H9 (cell line): ENCODE results near the gene UBE2L6. TPM values are rescaled to one million over a fixed set of nuclear protein-coding genes. Genes with fewer than 3 reads are reported as not detected.

Experiments
- DNase-seq: peaks from one replicate; pipeline ENCODE4 v3.0.0-alpha.2; 2017
- H2AFZ ChIP-seq: one replicate; pipeline ENCODE4 v1.6.1; 2013; ENCODE audit warnings: mild to moderate bottlenecking, low read length, control low read depth, moderate library complexity
- H2AK5ac ChIP-seq: 2 replicates; pipeline ENCODE4 v1.6.1; 2013; ENCODE audit warnings: low read length, control low read depth, mixed read lengths; ENCODE audit not compliant: insufficient read length
- H2BK120ac ChIP-seq: one replicate; pipeline ENCODE4 v1.6.1; 2013; ENCODE audit warnings: low read depth, mild to moderate bottlenecking, low read length, control low read depth, inconsistent platforms; ENCODE audit not compliant: poor library complexity, severe bottlenecking
- H2BK12ac ChIP-seq: 2 replicates; pipeline ENCODE4 v1.6.1; 2013; ENCODE audit warnings: low read length, control low read depth, mixed read lengths, low read depth; ENCODE audit not compliant: insufficient read length
- H2BK15ac ChIP-seq: 2 replicates; pipeline ENCODE4 v1.6.1; 2013; ENCODE audit warnings: low read depth, low read length, control low read depth
- H2BK20ac ChIP-seq: one replicate; pipeline ENCODE4 v1.6.1; 2013; ENCODE audit warnings: low read depth, mild to moderate bottlenecking, low read length, control low read depth, inconsistent platforms; ENCODE audit not compliant: poor library complexity, severe bottlenecking
- H2BK5ac ChIP-seq: 2 replicates; pipeline ENCODE4 v1.6.1; 2013; ENCODE audit warnings: low read length, control low read depth, mixed read lengths; ENCODE audit not compliant: insufficient read length
- H3K14ac ChIP-seq: 2 replicates; pipeline ENCODE4 v1.6.1; 2013; ENCODE audit warnings: low read length, control low read depth; ENCODE audit not compliant: insufficient read depth
- H3K18ac ChIP-seq: 2 replicates; pipeline ENCODE4 v1.6.1; 2013; ENCODE audit warnings: low read depth, mild to moderate bottlenecking, mixed read lengths, low read length, control low read depth; ENCODE audit not compliant: insufficient read length
- H3K23ac ChIP-seq: 2 replicates; pipeline ENCODE4 v1.6.1; 2013; ENCODE audit warnings: low read length, control low read depth, mixed read lengths, low read depth; ENCODE audit not compliant: insufficient read length
- H3K23me2 ChIP-seq: 2 replicates; pipeline ENCODE4 v1.6.1; 2013; ENCODE audit warnings: low read depth, mild to moderate bottlenecking, mixed read lengths, low read length, control low read depth; ENCODE audit not compliant: insufficient read length, poor library complexity, severe bottlenecking
- H3K27ac ChIP-seq: 2 replicates; pipeline ENCODE4 v1.5.1; 2013; ENCODE audit warnings: low read length, control low read depth, mixed read lengths, low read depth; ENCODE audit not compliant: insufficient read length
- H3K27me3 ChIP-seq: 2 replicates; pipeline ENCODE4 v1.6.1; 2013; ENCODE audit warnings: low read length, control low read depth, inconsistent platforms; ENCODE audit not compliant: insufficient read depth
- H3K4ac ChIP-seq: 2 replicates; pipeline ENCODE4 v1.6.1; 2013; ENCODE audit warnings: low read depth, mild to moderate bottlenecking, control low read depth, inconsistent platforms, low read length, moderate library complexity
- H3K4me1 ChIP-seq: 2 replicates; pipeline ENCODE4 v1.6.1; 2013; ENCODE audit warnings: low read length, control low read depth, inconsistent platforms; ENCODE audit not compliant: insufficient read depth
- H3K4me2 ChIP-seq: 2 replicates; pipeline ENCODE4 v1.6.1; 2013; ENCODE audit warnings: low read length, control low read depth, mixed read lengths; ENCODE audit not compliant: insufficient read length, insufficient read depth
- H3K56ac ChIP-seq: 2 replicates; pipeline ENCODE4 v1.6.1; 2013; ENCODE audit warnings: low read depth, mild to moderate bottlenecking, mixed read lengths, low read length, control low read depth; ENCODE audit not compliant: insufficient read length
- H3K79me1 ChIP-seq: 2 replicates; pipeline ENCODE4 v1.6.1; 2013; ENCODE audit warnings: low read depth, mild to moderate bottlenecking, moderate library complexity, low read length, control low read depth, inconsistent platforms; ENCODE audit not compliant: insufficient read depth, poor library complexity, severe bottlenecking
- H3K79me2 ChIP-seq: 2 replicates; pipeline ENCODE4 v1.6.1; 2013; ENCODE audit warnings: low read length, control low read depth, inconsistent platforms; ENCODE audit not compliant: insufficient read depth
- H3K9ac ChIP-seq: 2 replicates; pipeline ENCODE4 v1.6.1; 2013; ENCODE audit warnings: low read length, control low read depth, mixed read lengths; ENCODE audit not compliant: insufficient read length; ENCODE audit errors: extremely low read depth
- H3K9me3 ChIP-seq: one replicate; pipeline ENCODE4 v1.6.1; 2013; ENCODE audit warnings: low read depth, low read length, inconsistent platforms; ENCODE audit not compliant: control insufficient read depth
- H3T11ph ChIP-seq: one replicate; pipeline ENCODE4 v1.6.1; 2013; ENCODE audit warnings: mild to moderate bottlenecking, low read length, control low read depth, inconsistent platforms
- H4K20me1 ChIP-seq: one replicate; pipeline ENCODE4 v1.6.1; 2013; ENCODE audit not compliant: control insufficient read depth, insufficient read length, insufficient read depth
- H4K5ac ChIP-seq: 2 replicates; pipeline ENCODE4 v1.6.1; 2013; ENCODE audit warnings: low read depth, mild to moderate bottlenecking, mixed read lengths, low read length, control low read depth; ENCODE audit not compliant: insufficient read length
- H4K8ac ChIP-seq: replicated peaks from 2 replicates; pipeline ENCODE4 v1.6.1; 2013; ENCODE audit warnings: low read length, control low read depth, mixed read lengths, low read depth; ENCODE audit not compliant: insufficient read length
- H4K91ac ChIP-seq: 2 replicates; pipeline ENCODE4 v1.6.1; 2013; ENCODE audit warnings: low read depth, mild to moderate bottlenecking, moderate library complexity, mixed read lengths, low read length, control low read depth; ENCODE audit not compliant: insufficient read length
- H3K27ac Mint-ChIP-seq, 3 experiments: 2 replicates in 2 of 3; 3 replicates in 1 of 3; pipeline ENCODE4 v1.8.0; 2020 to 2021; ENCODE audit warnings: mixed read lengths in 3 of 3, mild to moderate bottlenecking in 1 of 3, moderate library complexity in 1 of 3
- H3K27me3 Mint-ChIP-seq: 2 replicates; pipeline ENCODE4 v1.8.0; 2021; ENCODE audit warnings: low read depth, mild to moderate bottlenecking, moderate library complexity, mixed read lengths
- H3K36me3 Mint-ChIP-seq, 3 experiments: 2 replicates in 2 of 3; 3 replicates in 1 of 3; pipeline ENCODE4 v1.8.0; 2020 to 2021; ENCODE audit warnings: low read depth in 3 of 3, mixed read lengths in 3 of 3; ENCODE audit not compliant: insufficient read depth in 1 of 3
- H3K4me1 Mint-ChIP-seq, 2 experiments: 2 replicates each; pipeline ENCODE4 v1.8.0; 2020; ENCODE audit warnings: mixed read lengths in 2 of 2
- H3K4me3 Mint-ChIP-seq, 2 experiments: 2 replicates in 1 of 2; 3 replicates in 1 of 2; pipeline ENCODE4 v1.8.0; 2020 to 2021; ENCODE audit warnings: mild to moderate bottlenecking in 2 of 2, mixed read lengths in 2 of 2, moderate library complexity in 1 of 2
- H3K9me3 Mint-ChIP-seq, 2 experiments: 2 replicates in 1 of 2; 3 replicates in 1 of 2; pipeline ENCODE4 v1.8.0; 2020; ENCODE audit warnings: mild to moderate bottlenecking in 2 of 2, mixed read lengths in 2 of 2, moderate library complexity in 1 of 2
- WGBS: extraction: QIAGEN DNeasy Blood & Tissue Kit; methylation state at CpG from one replicate; pipeline ENCODE4 v1.1.7; 2013; ENCODE audit warnings: missing lambda C conversion rate, low lambda C conversion rate, mixed read lengths; ENCODE audit not compliant: insufficient read length; ENCODE audit errors: extremely low coverage; 5-methylcytosine and 5-hydroxymethylcytosine counted together
- total RNA-seq: library from RNA; stranded (reverse); gene quantifications from 2 replicates; pipeline ENCODE4 v1.2.1, GENCODE V29; 2021
- TF ChIP-seq, protein P1 (sequence below): fragments of 200-600 bp; sonication (generic); conservative IDR thresholded peaks from 3 replicates; pipeline ENCODE4 v1.8.0; 2021; ENCODE audit warnings: antibody characterized with exemption, mild to moderate bottlenecking

The UBE2L6 gene
- total RNA-seq, 1 experiment from 2014 or later: 38.9 TPM

DNA sequence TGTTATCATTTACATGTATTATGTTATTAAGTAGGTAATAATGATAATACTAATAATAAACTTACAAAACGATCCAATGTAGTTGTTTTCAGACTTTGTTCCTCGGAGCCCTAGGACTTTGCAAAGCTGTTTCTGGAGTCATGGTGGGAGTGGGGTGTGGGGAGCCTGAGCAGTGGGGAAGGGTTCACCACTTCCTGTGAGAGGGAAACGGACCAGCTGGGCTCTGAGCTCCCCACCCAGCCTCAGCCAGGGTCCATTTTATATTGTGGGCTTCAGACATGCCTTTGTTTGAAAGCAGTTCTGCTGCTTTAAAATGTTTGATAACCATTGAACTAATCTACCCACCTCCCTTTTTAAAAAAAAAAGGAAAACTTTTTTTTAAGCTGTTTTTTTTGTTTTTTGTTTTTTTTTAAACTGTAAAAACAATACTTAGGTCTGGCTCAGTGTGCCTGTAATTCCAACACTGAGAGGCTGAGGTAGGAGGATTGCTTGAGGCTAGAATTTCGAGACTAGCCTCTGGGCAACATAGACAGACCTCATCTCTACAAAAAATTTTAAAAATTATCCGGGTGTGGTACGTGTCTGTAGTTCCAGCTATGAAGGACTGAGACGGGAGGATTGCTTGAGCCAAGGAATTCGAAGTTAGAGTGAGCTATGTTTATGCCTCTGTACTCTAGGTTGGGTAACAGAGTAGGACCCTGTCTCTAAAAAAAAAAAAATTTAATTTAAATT, 37.0 kb upstream of the UBE2L6 start:
- H4K5ac ChIP-seq: no peak overlapping the region
- no peak overlapping the region for H3K18ac ChIP-seq
- DNase-seq: no peak
- no peaks in the 10 kb centered on the region for H3K9me3 ChIP-seq
- no peaks in the 10 kb centered on the region for H3K4me1 ChIP-seq
- no peaks in the 10 kb centered on the region for H3K27me3 ChIP-seq
- no peak overlapping the region for H3K9ac ChIP-seq
- H3K23me2 ChIP-seq: no peaks in the 10 kb centered on the region
- H4K20me1 ChIP-seq: no peaks in the 10 kb centered on the region
- H2BK12ac ChIP-seq: no peak overlapping the region
- no peak overlapping the region for H3K4ac ChIP-seq
- Mint-ChIP-seq H3K4me3 (no peak overlapping the region), H3K4me1 (peaks cover 4 to 12% of the 10 kb centered on the region in 2 experiments), H3K27ac (no peak overlapping the region; a peak in 1 of 7 replicates), H3K27me3 (no peaks in the 10 kb centered on the region), H3K9me3 (no peaks in the 10 kb centered on the region), H3K36me3 (peaks cover 16 to 41% (median 24%) of the 10 kb centered on the region in 3 experiments; a peak in 6 of 7 replicates)
- no peak overlapping the region for H3K14ac ChIP-seq
- no CpG with 5 or more reads among the region's 8 CpGs for WGBS
- H3K4me2 ChIP-seq: no peak overlapping the region
- TF ChIP-seq, protein P1, sequence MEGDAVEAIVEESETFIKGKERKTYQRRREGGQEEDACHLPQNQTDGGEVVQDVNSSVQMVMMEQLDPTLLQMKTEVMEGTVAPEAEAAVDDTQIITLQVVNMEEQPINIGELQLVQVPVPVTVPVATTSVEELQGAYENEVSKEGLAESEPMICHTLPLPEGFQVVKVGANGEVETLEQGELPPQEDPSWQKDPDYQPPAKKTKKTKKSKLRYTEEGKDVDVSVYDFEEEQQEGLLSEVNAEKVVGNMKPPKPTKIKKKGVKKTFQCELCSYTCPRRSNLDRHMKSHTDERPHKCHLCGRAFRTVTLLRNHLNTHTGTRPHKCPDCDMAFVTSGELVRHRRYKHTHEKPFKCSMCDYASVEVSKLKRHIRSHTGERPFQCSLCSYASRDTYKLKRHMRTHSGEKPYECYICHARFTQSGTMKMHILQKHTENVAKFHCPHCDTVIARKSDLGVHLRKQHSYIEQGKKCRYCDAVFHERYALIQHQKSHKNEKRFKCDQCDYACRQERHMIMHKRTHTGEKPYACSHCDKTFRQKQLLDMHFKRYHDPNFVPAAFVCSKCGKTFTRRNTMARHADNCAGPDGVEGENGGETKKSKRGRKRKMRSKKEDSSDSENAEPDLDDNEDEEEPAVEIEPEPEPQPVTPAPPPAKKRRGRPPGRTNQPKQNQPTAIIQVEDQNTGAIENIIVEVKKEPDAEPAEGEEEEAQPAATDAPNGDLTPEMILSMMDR: no peak
- no peak overlapping the region for H3T11ph ChIP-seq
- no peak overlapping the region for H2BK20ac ChIP-seq
- no peak overlapping the region for H3K23ac ChIP-seq
- H3K79me2 ChIP-seq: no peaks in the 10 kb centered on the region
- H2BK15ac ChIP-seq: no peak overlapping the region
- no peak overlapping the region for H4K91ac ChIP-seq
- no peak overlapping the region for H2BK5ac ChIP-seq
- H2AK5ac ChIP-seq: no peak overlapping the region
- no peak overlapping the region for H2BK120ac ChIP-seq
- H3K79me1 ChIP-seq: no peaks in the 10 kb centered on the region
- no peak overlapping the region for H2AFZ ChIP-seq
- H3K56ac ChIP-seq: no peak overlapping the region
- H4K8ac ChIP-seq: no peak overlapping the region
- no peak overlapping the region for H3K27ac ChIP-seq
